Left lung (tissue), 10 donors: ENCODE data around the gene CTSC. TPM values are rescaled to one million over a fixed set of nuclear protein-coding genes. Genes with fewer than 3 reads are reported as not detected.

ENCODE experiments used
- ATAC-seq: fragments of 200-7000 bp; cut with Tn5 transposase; one replicate; pipeline ENCODE4 v1.9.1; 2020; ENCODE audit warnings: moderate library complexity
- DNase-seq, 4 donors: peaks; one replicate each; pipeline ENCODE4 v3.0.0-alpha.2; 2013 to 2020
- H3K27ac ChIP-seq, 2 donors: fragments of 200-600 bp; sonication (generic) in 1 of 2; one replicate each; pipeline versions ENCODE4 v1.5.0 to v1.8.0; 2020 to 2021
- H3K27me3 ChIP-seq, 2 donors: fragments of 200-600 bp; sonication (generic) in 1 of 2; one replicate each; pipeline versions ENCODE4 v1.5.0 to v1.8.0; 2020 to 2021
- H3K36me3 ChIP-seq, 2 donors: fragments of 200-600 bp; sonication (generic) in 1 of 2; one replicate each; pipeline versions ENCODE4 v1.5.0 to v1.8.0; 2020 to 2021
- H3K4me1 ChIP-seq, 2 donors: fragments of 200-600 bp; one replicate each; pipeline ENCODE4 v1.8.0; 2021
- H3K4me3 ChIP-seq, 2 donors: fragments of 200-600 bp; sonication (generic) in 1 of 2; one replicate each; pipeline versions ENCODE4 v1.5.0 to v1.8.0; 2020 to 2021; ENCODE audit warnings: mild to moderate bottlenecking in 1 of 2
- H3K9me3 ChIP-seq, 2 donors: fragments of 200-600 bp; sonication (generic) in 1 of 2; one replicate each; pipeline versions ENCODE4 v1.5.0 to v1.8.0; 2020 to 2021
- CTCF ChIP-seq, 2 donors: fragments of 200-600 bp; sonication (generic) in 1 of 2; IDR thresholded peaks; one replicate each; pipeline versions ENCODE4 v1.5.0 to v1.8.0; 2021; ENCODE audit warnings: antibody characterized with exemption in 2 of 2
- intact Hi-C, 2 donors: fragments of 100-400 bp; cut with DNase I; formaldehyde crosslinking; loops; one replicate each; pipeline versions ENCODE4 v1.11.2 to v1.14.2; 2022
- polyA plus RNA-seq, 6 donors: library from polyadenylated mRNA; unstranded; fragments of 120-200 nt; gene quantifications; one replicate each; pipeline ENCODE4 v1.2.1, GENCODE V29; 2013; ENCODE audit not compliant: insufficient read length in 6 of 6
- total RNA-seq, 2 donors: library from RNA; stranded (reverse); fragmentation: NEBNext Ultra II Directional; extraction: Animal tissue kit (Norgen Biotek cat#: 25700); gene quantifications; one replicate each; pipeline ENCODE4 v1.2.1, GENCODE V29; 2021
- donor health status: DM: no; HTN: yes; CAD: no.
- donor health status: DM: no; HTN: no; CAD: no.

The CTSC gene
- total and polyA plus RNA-seq, 8 donors = 162 to 422 (median 190) TPM

GRCh38 chr11:88315981-88316441, 21.5 kb downstream of the CTSC start:
- H3K27me3 ChIP-seq = no peaks in the 10 kb centered on the region
- H3K9me3 ChIP-seq = no peaks in the 10 kb centered on the region
- DNase-seq (no peak), ATAC-seq (no peak)
- TF ChIP-seq CTCF (IDR thresholded peaks at IDR 0.05) = no peak
- peaks cover 0 to 6% of the 10 kb centered on the region in 2 donors for H3K4me1 ChIP-seq
- intact Hi-C loops = no loop called here
- no peak overlapping the region for H3K4me3 ChIP-seq
- H3K27ac ChIP-seq = no peak overlapping the region
- H3K36me3 ChIP-seq = peaks cover 0 to 24% of the 10 kb centered on the region in 2 donors

GRCh38 chr11:88315015-88315414, 22.5 kb downstream of the CTSC start:
- H3K4me1 ChIP-seq = peaks cover 0 to 3% of the 10 kb centered on the region in 2 donors
- intact Hi-C loops = no loop called here
- no peaks in the 10 kb centered on the region for H3K27me3 ChIP-seq
- DNase-seq (no peak), ATAC-seq (peak; percentile 61)
- peaks cover 0 to 28% of the 10 kb centered on the region in 2 donors for H3K36me3 ChIP-seq
- TF ChIP-seq CTCF (IDR thresholded peaks at IDR 0.05) = no peak
- no peak overlapping the region for H3K4me3 ChIP-seq
- H3K9me3 ChIP-seq = no peaks in the 10 kb centered on the region
- no peak overlapping the region for H3K27ac ChIP-seq

GRCh38 chr11:88313441-88313840, 24.1 kb downstream of the CTSC start:
- intact Hi-C loops = no loop called here
- no peak overlapping the region for H3K27ac ChIP-seq
- DNase-seq (no peak), ATAC-seq (no peak)
- H3K4me1 ChIP-seq = peaks cover 0 to 3% of the 10 kb centered on the region in 2 donors
- no peaks in the 10 kb centered on the region for H3K27me3 ChIP-seq
- H3K36me3 ChIP-seq = peaks cover 0 to 38% of the 10 kb centered on the region in 2 donors
- H3K9me3 ChIP-seq = no peaks in the 10 kb centered on the region
- TF ChIP-seq CTCF (IDR thresholded peaks at IDR 0.05) = no peak
- H3K4me3 ChIP-seq = no peak overlapping the region

GRCh38 chr11:88312628-88313027, 24.9 kb downstream of the CTSC start:
- H3K27me3 ChIP-seq = no peaks in the 10 kb centered on the region
- no peaks in the 10 kb centered on the region for H3K9me3 ChIP-seq
- intact Hi-C loops = no loop called here
- H3K27ac ChIP-seq = no peak overlapping the region
- peaks cover 0 to 3% of the 10 kb centered on the region in 2 donors for H3K4me1 ChIP-seq
- no peak for ATAC-seq
- no peak overlapping the region for H3K4me3 ChIP-seq
- H3K36me3 ChIP-seq = peaks cover 0 to 45% of the 10 kb centered on the region in 2 donors
- no peak for TF ChIP-seq CTCF (IDR thresholded peaks at IDR 0.05)
- no peak for DNase-seq

GRCh38 chr11:88310246-88310645, 27.3 kb downstream of the CTSC start:
- no peaks in the 10 kb centered on the region for H3K27me3 ChIP-seq
- no peaks in the 10 kb centered on the region for H3K9me3 ChIP-seq
- no peak for TF ChIP-seq CTCF (IDR thresholded peaks at IDR 0.05)
- no peak for ATAC-seq
- H3K27ac ChIP-seq = no peak overlapping the region
- intact Hi-C loops = no loop called here
- no peak overlapping the region for H3K4me3 ChIP-seq
- H3K4me1 ChIP-seq = no peaks in the 10 kb centered on the region
- peaks cover 0 to 58% of the 10 kb centered on the region in 2 donors for H3K36me3 ChIP-seq
- DNase-seq = no peak
